Measurements from ENCODE around the gene PMVK. TPM values are rescaled to one million over a fixed set of nuclear protein-coding genes. Genes with fewer than 3 reads are reported as not detected.

PMVK gene
- total RNA-seq, 1 donor from 2014 or later: 20.6 TPM

GRCh38 chr1:154906621-154907081 is 29.9 kb downstream of the PMVK start:
- H3K4me1 ChIP-seq: peaks cover under 1% of the 10 kb centered on the region
- DNase-seq (ENCODE audit: extremely low spot score in 2 of 2): no peak
- H3K27ac ChIP-seq: no peak overlapping the region
- H3K4me3 ChIP-seq: no peak overlapping the region
- no peaks in the 10 kb centered on the region for H3K27me3 ChIP-seq
- TF ChIP-seq POLR2A (IDR thresholded peaks at IDR 0.05) (no peak), CTCF (IDR thresholded peaks at IDR 0.05) (peak; percentile 13 to 17 (median 15))
- H3K9me3 ChIP-seq: no peaks in the 10 kb centered on the region
- H3K36me3 ChIP-seq: no peaks in the 10 kb centered on the region
- intact Hi-C loops (cut with DNase I): no loop called here

GRCh38 chr1:154902938-154903566 is 33.5 kb downstream of the PMVK start:
- no peak for DNase-seq (ENCODE audit: extremely low spot score in 2 of 2)
- no peaks in the 10 kb centered on the region for H3K4me1 ChIP-seq
- TF ChIP-seq POLR2AphosphoS5 (IDR thresholded peaks at IDR 0.05; ENCODE audit: insufficient read depth in 1 of 2, low read depth in 1 of 2): no peak
- no peak for TF ChIP-seq POLR2A (IDR thresholded peaks at IDR 0.05)
- TF ChIP-seq CTCF (IDR thresholded peaks at IDR 0.05): no peak
- H3K4me3 ChIP-seq: no peak overlapping the region
- intact Hi-C loops (cut with DNase I): no loop called here
- no peaks in the 10 kb centered on the region for H3K9me3 ChIP-seq
- no peak overlapping the region for H3K27ac ChIP-seq
- no peaks in the 10 kb centered on the region for H3K36me3 ChIP-seq
- H3K27me3 ChIP-seq: no peaks in the 10 kb centered on the region

- intact Hi-C loops (cut with DNase I): no loop called here
- H3K4me1 ChIP-seq: no peaks in the 10 kb centered on the region
- H3K4me3 ChIP-seq: no peak overlapping the region
- TF ChIP-seq POLR2A (IDR thresholded peaks at IDR 0.05): no peak
- no peak for TF ChIP-seq POLR2AphosphoS5 (IDR thresholded peaks at IDR 0.05; ENCODE audit: insufficient read depth in 1 of 2, low read depth in 1 of 2)
- no peak for TF ChIP-seq CTCF (IDR thresholded peaks at IDR 0.05)
- H3K9me3 ChIP-seq: no peaks in the 10 kb centered on the region
- no peaks in the 10 kb centered on the region for H3K27me3 ChIP-seq
- no peak for DNase-seq (ENCODE audit: extremely low spot score in 2 of 2)
- no peaks in the 10 kb centered on the region for H3K36me3 ChIP-seq
- no peak overlapping the region for H3K27ac ChIP-seq
Measured at GRCh38 chr1:154901591-154901990, 34.9 kb downstream of the PMVK start.

GRCh38 chr1:154899041-154899440 is 37.5 kb downstream of the PMVK start:
- Histone ChIP-seq H3K4me3 (no peak overlapping the region), H3K9me3 (no peaks in the 10 kb centered on the region), H3K36me3 (no peaks in the 10 kb centered on the region), H3K27ac (no peak overlapping the region), H3K27me3 (no peaks in the 10 kb centered on the region), H3K4me1 (no peaks in the 10 kb centered on the region)
- intact Hi-C loops (cut with DNase I): no loop called here
- DNase-seq (ENCODE audit: extremely low spot score in 2 of 2): no peak
- TF ChIP-seq CTCF (IDR thresholded peaks at IDR 0.05): no peak

- Histone ChIP-seq H3K9me3 (no peaks in the 10 kb centered on the region), H3K27ac (no peak overlapping the region), H3K4me1 (no peaks in the 10 kb centered on the region), H3K36me3 (no peaks in the 10 kb centered on the region), H3K27me3 (no peaks in the 10 kb centered on the region), H3K4me3 (no peak overlapping the region)
- DNase-seq (ENCODE audit: extremely low spot score in 2 of 2): no peak
- intact Hi-C loops (cut with DNase I): no loop called here
- TF ChIP-seq POLR2AphosphoS5 (IDR thresholded peaks at IDR 0.05; ENCODE audit: insufficient read depth in 1 of 2, low read depth in 1 of 2): no peak
- TF ChIP-seq POLR2A (IDR thresholded peaks at IDR 0.05): no peak
- no peak for TF ChIP-seq CTCF (IDR thresholded peaks at IDR 0.05)
Measured at GRCh38 chr1:154896771-154897286, 39.7 kb downstream of the PMVK start.
